WI38 (cell line): ENCODE measurements around the gene UNC119.

Experiments used
- H3K4me3 ChIP-seq: 2 replicates; pipeline ENCODE4 v1.5.1; 2011; ENCODE audit warnings: low read depth, mild to moderate bottlenecking, control low read depth, low read length
- CTCF ChIP-seq: IDR thresholded peaks from 2 replicates; pipeline ENCODE4 v1.5.1; 2012; ENCODE audit warnings: low read depth, mild to moderate bottlenecking, control low read depth, low read length

Gene UNC119

GRCh38 chr17:28552176-28552999 lies at the start of gene UNC119:
UNC119 (minus strand) TSS chr17:28552624; CDS start chr17:28552557, 67 bp downstream.
- peak within 1 kb of the TSS; percentile 83 for H3K4me3 ChIP-seq
- no peak for TF ChIP-seq CTCF

- no peak for TF ChIP-seq CTCF
- peak overlapping the region; percentile 83 for H3K4me3 ChIP-seq
These were observed 47.1 kb upstream of the UNC119 start for GRCh38 chr17:28599311-28600184.

GRCh38 chr17:28598799-28599310 lies 46.4 kb upstream of the UNC119 start, which contains the start of gene SPAG5:
SPAG5 (minus strand) TSS chr17:28599025; CDS start chr17:28598946, 79 bp downstream.
- TF ChIP-seq CTCF: no peak
- H3K4me3 ChIP-seq: peak within 1 kb of the TSS; percentile 83

- TF ChIP-seq CTCF: no peak
- peak overlapping the region; percentile 83 for H3K4me3 ChIP-seq
These were observed 46.0 kb upstream of the UNC119 start for GRCh38 chr17:28598389-28598788.

- no peak for TF ChIP-seq CTCF
- peak overlapping the region; percentile 83 for H3K4me3 ChIP-seq
These were observed 45.4 kb upstream of the UNC119 start for GRCh38 chr17:28597606-28598383.

GRCh38 chr17:28592260-28592659 lies 39.8 kb upstream of the UNC119 start:
- no peak for TF ChIP-seq CTCF
- H3K4me3 ChIP-seq: no peak overlapping the region
